ENCODE measurements around the gene PAPOLB.

PAPOLB gene

GRCh38 chr7:4825081-4825480 is 36.7 kb downstream of the PAPOLB start:
- CTCF ChIA-PET = interaction anchor here (0.6 kb wide), 1 partner anchor 11 kb away, joined by 4 read pairs; no protein-coding TSS in a partner anchor

DNA sequence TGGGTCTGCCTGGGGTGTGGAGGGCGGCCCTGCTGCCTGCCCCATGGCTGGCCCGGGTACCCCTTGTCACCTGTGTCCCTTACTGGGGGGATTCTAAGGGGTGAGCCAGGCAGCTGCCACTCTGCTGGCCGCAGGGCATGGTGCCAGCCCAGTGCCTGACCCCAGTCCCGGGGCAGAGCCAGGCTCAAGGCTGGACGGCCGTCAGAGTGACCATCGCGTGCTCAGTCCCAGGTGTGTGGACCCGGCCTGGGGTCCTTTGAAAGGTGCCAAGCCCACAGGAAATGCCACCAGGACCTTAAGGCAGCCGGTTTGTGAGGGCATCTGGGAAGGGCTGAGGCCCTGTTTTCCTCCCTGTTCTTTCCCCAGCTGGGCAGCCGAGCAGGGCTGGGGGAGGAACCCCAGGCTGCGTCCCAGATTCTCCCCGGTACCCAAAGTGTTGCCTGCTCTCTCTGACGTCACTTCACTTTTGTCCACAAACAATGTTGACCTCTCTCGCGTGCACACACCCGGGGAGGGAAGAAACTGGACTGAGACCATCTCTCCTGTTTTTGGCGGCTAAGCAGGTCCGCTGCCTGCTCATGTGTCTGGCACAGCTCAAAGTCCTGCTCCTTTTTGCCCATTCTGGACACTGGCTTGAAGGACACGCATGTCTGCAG is 37.6 kb downstream of the PAPOLB start:
- POLR2A ChIA-PET = no interaction called here
- DNase-seq (ENCODE audit: extremely low spot score) = no peak
- TF ChIP-seq CTBP1 (IDR thresholded peaks at IDR 0.05; ENCODE audit: borderline replicate concordance) (no peak), NFRKB (IDR thresholded peaks at IDR 0.05) (no peak), HDGF (IDR thresholded peaks at IDR 0.05; ENCODE audit: borderline replicate concordance) (no peak)
- CTCF ChIA-PET = no interaction called here

More at GRCh38 chr7:4825081-4825480, 36.7 kb downstream of the PAPOLB start:
- TF ChIP-seq ELF4 (IDR thresholded peaks at IDR 0.05) (no peak), SP1 (IDR thresholded peaks at IDR 0.05) (no peak), FOXM1 (IDR thresholded peaks at IDR 0.05; ENCODE audit: borderline replicate concordance) (no peak), L3MBTL2 (conservative IDR thresholded peaks at IDR 0.05) (no peak), HDGF (IDR thresholded peaks at IDR 0.05; ENCODE audit: borderline replicate concordance) (no peak), CTBP1 (IDR thresholded peaks at IDR 0.05; ENCODE audit: borderline replicate concordance) (no peak), LEF1 (IDR thresholded peaks at IDR 0.05; ENCODE audit: borderline replicate concordance) (no peak), SUZ12 (IDR thresholded peaks at IDR 0.05) (no peak), ARNT (IDR thresholded peaks at IDR 0.05) (no peak), FOXA1 (IDR thresholded peaks at IDR 0.05) (no peak), ZNF384 (IDR thresholded peaks at IDR 0.05) (no peak)
- TF ChIP-seq, protein P1, sequence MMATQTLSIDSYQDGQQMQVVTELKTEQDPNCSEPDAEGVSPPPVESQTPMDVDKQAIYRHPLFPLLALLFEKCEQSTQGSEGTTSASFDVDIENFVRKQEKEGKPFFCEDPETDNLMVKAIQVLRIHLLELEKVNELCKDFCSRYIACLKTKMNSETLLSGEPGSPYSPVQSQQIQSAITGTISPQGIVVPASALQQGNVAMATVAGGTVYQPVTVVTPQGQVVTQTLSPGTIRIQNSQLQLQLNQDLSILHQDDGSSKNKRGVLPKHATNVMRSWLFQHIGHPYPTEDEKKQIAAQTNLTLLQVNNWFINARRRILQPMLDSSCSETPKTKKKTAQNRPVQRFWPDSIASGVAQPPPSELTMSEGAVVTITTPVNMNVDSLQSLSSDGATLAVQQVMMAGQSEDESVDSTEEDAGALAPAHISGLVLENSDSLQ (IDR thresholded peaks at IDR 0.05) = no peak
- POLR2A ChIA-PET = no interaction called here
- no peak for DNase-seq (ENCODE audit: extremely low spot score)

- TF ChIP-seq SP1 (IDR thresholded peaks at IDR 0.05) (no peak), BHLHE40 (IDR thresholded peaks at IDR 0.05; ENCODE audit: borderline replicate concordance) (no peak), ZNF384 (IDR thresholded peaks at IDR 0.05) (no peak), SUZ12 (IDR thresholded peaks at IDR 0.05) (no peak), FOXK2 (IDR thresholded peaks at IDR 0.05) (no peak), FOXM1 (IDR thresholded peaks at IDR 0.05; ENCODE audit: borderline replicate concordance) (no peak)
- ChIA-PET POLR2A (no interaction called here), CTCF (no interaction called here)
- DNase-seq (ENCODE audit: extremely low spot score) = no peak
Measured at GRCh38 chr7:4823441-4824119, 38.2 kb downstream of the PAPOLB start.

GRCh38 chr7:4822677-4823076 is 39.2 kb downstream of the PAPOLB start:
- DNase-seq (ENCODE audit: extremely low spot score) = no peak
- CTCF ChIA-PET = no interaction called here
- POLR2A ChIA-PET = no interaction called here
- TF ChIP-seq ARNT (IDR thresholded peaks at IDR 0.05) (no peak), ZNF384 (IDR thresholded peaks at IDR 0.05) (no peak), L3MBTL2 (conservative IDR thresholded peaks at IDR 0.05) (no peak), FOXA1 (IDR thresholded peaks at IDR 0.05) (no peak), NFRKB (IDR thresholded peaks at IDR 0.05) (no peak), BHLHE40 (IDR thresholded peaks at IDR 0.05; ENCODE audit: borderline replicate concordance) (no peak), SUZ12 (IDR thresholded peaks at IDR 0.05) (no peak), HDGF (IDR thresholded peaks at IDR 0.05; ENCODE audit: borderline replicate concordance) (no peak), ELF4 (IDR thresholded peaks at IDR 0.05) (no peak)
- TF ChIP-seq, protein P1 (IDR thresholded peaks at IDR 0.05) = no peak

DNA sequence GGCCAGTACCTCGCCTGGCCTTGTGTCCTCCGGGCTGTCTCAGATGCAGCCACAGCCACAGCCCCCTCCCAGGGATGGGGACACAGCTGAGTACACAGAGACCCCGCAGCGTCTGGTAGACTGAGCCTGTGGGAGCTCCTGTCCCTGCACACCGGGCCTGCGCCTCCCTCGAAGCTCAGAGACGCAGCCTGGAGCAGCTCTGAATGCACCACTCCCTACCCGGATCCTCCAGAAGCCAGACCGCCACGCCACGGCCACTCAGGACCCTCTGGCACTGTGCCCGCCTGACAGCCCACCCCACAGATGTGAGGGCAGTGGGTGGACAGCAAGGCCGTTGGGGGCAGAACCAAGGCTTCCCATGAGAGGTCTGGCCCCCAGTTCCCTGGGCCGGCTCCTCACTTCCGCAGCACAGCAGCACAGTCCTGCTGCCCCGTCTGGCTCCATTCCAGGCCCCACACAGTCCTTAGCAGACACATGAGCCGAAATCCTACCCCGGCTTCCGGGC is 40.8 kb downstream of the PAPOLB start:
- ChIA-PET CTCF (no interaction called here), POLR2A (no interaction called here)
- TF ChIP-seq FOXK2 (IDR thresholded peaks at IDR 0.05) (no peak), TARDBP (IDR thresholded peaks at IDR 0.05) (no peak), NFRKB (IDR thresholded peaks at IDR 0.05) (no peak), FOXA1 (IDR thresholded peaks at IDR 0.05) (no peak), HDGF (IDR thresholded peaks at IDR 0.05; ENCODE audit: borderline replicate concordance) (no peak), BHLHE40 (IDR thresholded peaks at IDR 0.05; ENCODE audit: borderline replicate concordance) (no peak), SP1 (IDR thresholded peaks at IDR 0.05) (no peak), ZNF384 (IDR thresholded peaks at IDR 0.05) (no peak), CTBP1 (IDR thresholded peaks at IDR 0.05; ENCODE audit: borderline replicate concordance) (no peak), ARNT (IDR thresholded peaks at IDR 0.05) (no peak), FOXM1 (IDR thresholded peaks at IDR 0.05; ENCODE audit: borderline replicate concordance) (no peak), SUZ12 (IDR thresholded peaks at IDR 0.05) (no peak)
- TF ChIP-seq, protein P1 (IDR thresholded peaks at IDR 0.05) = no peak
- DNase-seq (ENCODE audit: extremely low spot score) = no peak

DNA sequence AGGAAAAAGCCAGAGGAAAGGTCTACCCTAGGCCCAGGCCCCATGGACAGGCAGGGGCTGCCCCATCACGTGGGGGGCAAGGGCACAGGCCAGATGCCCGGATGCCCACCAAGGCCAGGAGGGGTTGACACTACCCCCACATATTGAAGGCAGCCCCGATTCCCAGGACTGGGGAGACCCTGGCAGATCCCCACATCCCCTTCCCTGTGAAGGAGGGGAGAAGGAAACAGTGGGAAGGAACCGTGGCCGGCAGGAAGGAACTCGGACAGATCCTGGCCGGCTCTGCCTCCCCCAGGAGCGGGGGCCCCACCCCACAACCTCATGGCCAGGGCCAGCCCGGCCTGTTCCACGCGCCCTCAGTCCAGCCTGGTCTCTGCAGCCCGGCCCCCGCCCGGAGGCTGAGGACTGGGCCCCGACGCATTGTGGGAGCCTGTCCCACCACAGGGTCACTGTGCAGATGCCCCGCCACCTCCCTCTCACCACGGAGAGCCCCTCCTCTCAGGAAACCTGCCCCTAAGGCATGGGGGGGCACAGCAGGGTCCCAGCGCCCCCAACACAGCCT is 41.3 kb downstream of the PAPOLB start:
- CTCF ChIA-PET = no interaction called here
- TF ChIP-seq SUZ12 (IDR thresholded peaks at IDR 0.05) (no peak), ZNF384 (IDR thresholded peaks at IDR 0.05) (no peak), ARNT (IDR thresholded peaks at IDR 0.05) (no peak), BHLHE40 (IDR thresholded peaks at IDR 0.05; ENCODE audit: borderline replicate concordance) (no peak), FOXM1 (IDR thresholded peaks at IDR 0.05; ENCODE audit: borderline replicate concordance) (no peak), FOXA1 (IDR thresholded peaks at IDR 0.05) (no peak), FOXK2 (IDR thresholded peaks at IDR 0.05) (no peak), CTBP1 (IDR thresholded peaks at IDR 0.05; ENCODE audit: borderline replicate concordance) (no peak), HDGF (IDR thresholded peaks at IDR 0.05; ENCODE audit: borderline replicate concordance) (no peak), TARDBP (IDR thresholded peaks at IDR 0.05) (no peak)
- TF ChIP-seq, protein P1 (IDR thresholded peaks at IDR 0.05) = no peak
- no peak for DNase-seq (ENCODE audit: extremely low spot score)
- POLR2A ChIA-PET = no interaction called here
